Stimulated activated CD4-positive, alpha-beta T cell treated with anti-CD3 and anti-CD28 coated beads, Interleukin-4, amount 100 ng/mL, for 24 hours (primary cell): ENCODE results near the gene NUDT13.

Source experiments
- DNase-seq: peaks from one replicate; pipeline ENCODE4 v3.0.0-alpha.2; 2020

Gene NUDT13

DNA sequence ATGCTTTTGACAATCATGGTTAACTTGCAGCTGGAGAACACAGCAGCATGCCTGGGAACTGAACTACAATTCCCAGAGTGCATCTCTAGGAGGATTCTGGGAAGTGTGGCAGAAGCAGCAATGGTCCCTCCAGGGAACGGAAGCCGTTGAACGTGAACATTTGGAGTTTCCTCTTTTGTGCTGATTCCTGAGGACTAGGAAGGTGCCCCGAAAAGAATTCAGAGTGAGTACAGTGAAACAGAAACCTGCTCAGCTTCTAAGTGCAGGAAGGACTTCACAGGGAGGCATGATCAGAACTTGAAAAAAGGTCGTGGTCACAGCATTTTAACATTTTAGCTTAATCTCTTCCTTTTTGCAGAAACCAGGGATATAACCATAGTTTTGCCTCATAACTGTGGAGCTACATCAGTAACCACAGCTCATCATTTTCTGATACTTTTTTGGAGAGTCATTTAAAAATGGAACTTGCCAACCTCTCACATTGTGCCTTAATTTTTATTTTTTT is at the start of gene NUDT13:
NUDT13 (plus strand) TSS at position 111 of the 505 bp plus-strand sequence. CDS start 3,911 bp downstream, outside the sequence.
- DNase-seq, result peak; percentile 52

DNA sequence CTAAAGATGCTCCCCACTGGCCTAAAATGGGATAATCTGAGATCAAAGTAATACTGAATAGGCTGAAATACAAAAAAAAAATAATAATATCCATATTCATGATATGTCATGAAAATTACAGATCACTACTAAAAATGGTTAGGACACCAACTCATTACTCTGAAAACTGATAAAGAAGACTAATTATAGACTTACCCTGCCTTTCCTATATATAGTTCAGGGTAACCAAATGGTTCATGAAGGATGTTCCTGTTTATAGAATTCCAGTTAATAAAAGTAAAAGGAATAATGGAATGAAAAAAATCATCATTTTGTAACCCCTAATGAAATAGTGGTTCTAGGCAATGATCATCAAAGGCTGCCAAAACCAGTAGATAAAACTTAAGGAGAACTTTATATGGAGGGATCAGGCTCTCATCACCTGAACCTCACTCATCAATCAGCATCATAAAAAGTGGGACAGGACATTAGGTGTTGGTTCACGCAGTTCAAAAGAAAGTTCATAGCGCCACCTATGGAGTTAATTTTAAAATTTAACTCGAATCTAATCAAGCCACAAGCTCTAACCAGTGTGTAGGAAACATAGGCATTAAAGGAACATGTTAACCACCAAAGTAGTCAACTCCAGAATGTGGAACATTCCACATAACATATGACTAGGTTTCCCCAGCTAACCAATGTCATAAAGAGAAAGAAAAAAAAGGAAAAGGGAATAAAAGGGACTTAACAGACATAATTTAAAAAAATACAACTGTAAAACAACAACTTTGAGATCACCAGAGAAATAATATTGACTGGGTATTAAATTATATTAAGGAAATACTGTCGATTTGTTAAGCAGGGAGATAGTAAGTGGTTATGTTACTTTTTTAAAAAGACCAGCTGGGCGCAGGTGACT is 49.3 kb upstream of the NUDT13 start:
- no peak for DNase-seq

DNA sequence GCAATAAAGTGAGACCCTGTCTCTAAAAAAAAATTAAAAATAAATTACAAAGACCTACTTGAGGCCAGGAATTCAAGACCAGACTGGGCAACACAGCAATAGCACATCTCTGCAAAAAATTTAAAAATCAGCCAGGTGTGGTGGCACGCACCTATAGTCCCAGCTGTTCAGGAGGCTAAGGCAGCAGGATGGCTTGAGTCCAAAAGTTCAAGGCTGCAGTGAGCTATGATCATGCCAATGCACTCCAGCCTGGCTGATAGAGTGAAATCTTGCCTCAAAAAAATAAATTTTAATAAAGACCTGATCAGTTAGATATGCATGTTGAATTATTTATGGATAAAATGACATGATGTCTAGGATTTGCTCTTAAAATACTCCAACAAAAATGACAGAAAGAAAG is 48.5 kb upstream of the NUDT13 start:
- no peak for DNase-seq

- DNase-seq, result no peak
Measured at GRCh38 chr10:73065441-73065840, 44.8 kb upstream of the NUDT13 start.

DNA sequence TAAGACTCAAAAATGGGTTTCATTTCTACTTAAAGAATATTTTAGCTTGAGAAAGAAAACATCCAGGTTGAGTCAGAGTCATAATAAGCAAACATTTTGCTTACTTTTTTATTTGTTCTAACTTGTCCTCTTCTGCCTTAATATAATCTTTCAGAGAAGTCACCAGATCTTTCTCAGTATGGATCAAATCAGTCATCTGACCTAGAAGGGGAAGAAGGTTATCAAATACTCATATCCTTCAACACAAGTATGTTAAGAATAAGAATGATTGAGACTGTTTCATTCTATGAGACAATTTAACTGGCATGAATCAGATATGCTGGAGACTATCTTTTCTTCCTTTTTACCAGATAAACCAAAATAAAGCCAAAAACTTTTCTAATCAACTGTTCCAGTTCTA is 36.6 kb upstream of the NUDT13 start:
- no peak for DNase-seq

DNA sequence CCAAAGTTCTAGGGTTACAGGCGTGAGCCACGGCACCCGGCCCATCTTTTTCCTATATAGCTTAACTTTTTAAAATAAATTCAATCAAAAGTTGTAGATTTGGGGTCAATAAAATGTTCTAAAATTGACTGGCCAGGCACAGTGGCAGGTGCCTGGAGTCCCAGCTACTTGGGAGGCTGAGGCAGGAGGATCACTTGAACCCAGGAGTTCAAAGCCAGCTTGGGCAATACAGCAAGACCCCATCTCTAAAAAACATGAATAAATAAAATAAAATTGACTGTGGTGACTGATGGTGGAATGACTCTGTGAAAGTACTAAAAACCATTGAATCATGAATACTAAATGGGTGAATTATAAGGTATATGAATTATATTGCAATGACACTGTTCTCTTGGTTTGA is 34.4 kb upstream of the NUDT13 start:
- no peak for DNase-seq

DNA sequence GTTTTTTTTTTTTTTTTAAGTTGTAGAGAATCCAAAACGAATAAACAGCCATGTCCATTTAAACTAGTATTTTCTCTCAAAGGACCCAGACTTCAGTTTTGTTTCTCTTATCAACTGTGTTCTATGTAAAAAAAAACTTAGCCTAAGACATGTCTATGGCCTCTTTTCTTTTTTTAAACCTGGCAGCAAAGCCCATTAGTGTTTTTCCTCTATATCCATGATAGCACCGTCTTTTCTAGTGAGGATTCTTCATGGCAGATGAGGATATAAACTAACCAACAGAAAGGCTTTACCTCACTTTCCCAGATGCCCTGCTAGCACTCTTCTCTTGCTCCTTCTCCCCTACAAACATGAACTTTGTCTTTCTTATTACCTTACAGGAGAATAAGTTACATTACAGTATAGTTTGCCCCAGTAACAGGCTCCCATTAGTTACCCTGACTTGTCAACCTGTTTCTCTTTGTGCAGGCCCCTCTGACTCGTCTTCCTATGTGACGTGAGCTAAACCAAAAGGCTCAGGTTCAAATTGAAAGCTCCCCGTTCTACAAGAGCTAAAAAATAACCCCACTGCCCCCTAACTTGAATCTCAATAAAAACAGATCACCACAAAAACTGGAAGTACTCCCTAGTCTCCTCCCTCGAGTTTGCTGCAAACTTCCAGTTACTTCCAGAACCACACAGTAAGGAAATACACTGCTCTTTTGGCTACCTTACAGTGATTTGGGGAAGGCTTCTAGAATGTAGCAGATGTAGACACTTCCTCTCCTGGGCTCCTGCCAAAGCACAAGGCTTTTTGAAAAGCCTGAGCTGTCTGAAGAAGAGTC is 33.7 kb upstream of the NUDT13 start:
- DNase-seq, result no peak

DNA sequence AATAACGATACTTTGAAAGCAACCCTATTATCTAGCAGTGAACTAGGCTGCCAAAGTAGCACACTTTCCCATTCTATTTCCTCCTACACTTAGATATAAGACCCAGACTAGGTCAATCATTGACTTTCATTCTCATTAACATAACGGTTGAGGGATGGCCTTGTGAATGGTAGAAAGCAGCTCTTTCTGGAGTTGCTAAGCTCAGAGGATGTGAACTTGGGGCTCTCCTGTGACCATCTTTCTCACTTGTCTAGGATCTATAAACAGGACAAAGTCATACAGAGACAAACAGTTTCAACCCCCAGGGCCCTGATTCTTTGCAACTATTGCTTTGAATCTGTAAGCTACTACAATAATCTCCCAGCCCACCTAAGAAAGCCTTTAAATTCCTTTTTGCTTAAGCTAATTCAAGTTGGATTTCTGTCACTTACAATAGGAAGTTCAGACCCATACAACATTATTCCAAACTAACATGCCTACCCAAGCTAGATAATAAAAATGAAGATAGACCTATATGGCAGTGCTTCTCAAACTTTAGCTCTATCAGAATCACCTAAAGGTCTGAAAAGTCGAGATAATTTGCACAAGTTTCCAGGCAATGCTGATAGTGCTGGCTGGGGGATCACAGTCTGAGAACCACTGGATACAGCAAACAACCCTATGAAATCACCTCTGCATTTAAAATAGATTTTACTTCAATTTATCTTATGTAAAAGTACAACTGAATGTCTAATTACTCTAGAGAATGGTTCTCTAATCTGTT is 30.3 kb upstream of the NUDT13 start:
- DNase-seq, result no peak

- DNase-seq, result no peak
Measured at GRCh38 chr10:73083221-73083620, 27.0 kb upstream of the NUDT13 start.

DNA sequence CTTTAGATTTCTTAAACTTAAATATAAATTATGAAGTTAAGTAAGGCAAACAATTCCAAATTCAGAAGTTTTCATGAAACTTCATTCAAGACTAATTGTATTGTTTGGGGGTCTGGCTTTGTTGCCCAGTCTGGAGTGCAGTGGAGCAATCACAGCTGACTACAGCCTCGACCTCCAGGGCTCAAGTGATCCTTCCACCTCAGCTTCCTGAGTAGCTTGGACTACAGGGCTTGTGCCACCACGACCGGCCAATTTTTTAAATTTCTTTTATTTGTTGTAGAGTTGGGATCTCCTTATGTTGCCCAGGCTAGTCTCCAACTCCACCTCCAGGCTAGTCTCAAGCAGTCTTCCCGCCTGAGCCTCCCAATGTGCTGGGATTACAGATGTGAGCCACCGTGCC is 26.0 kb upstream of the NUDT13 start:
- no peak for DNase-seq

- DNase-seq, result no peak
Measured at GRCh38 chr10:73086816-73087215, 23.4 kb upstream of the NUDT13 start.

DNA sequence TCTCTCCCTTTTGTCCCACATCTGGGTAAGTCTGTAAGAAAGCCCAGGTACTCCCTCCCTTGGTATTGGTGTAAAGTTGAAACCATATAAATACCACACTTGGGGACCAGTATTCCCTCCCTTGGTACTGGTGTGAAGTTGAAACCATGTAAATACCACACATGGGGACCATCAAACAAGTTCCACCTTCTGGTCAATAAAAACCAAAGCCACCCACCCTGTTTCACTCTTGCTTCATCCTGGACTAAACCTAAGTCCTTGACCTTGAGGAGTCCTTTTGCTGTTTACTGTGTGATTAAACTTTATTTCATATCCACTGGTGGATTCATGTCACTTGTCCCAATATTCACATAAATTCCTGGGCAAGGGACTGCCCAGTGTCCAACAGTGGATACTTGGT is 22.0 kb upstream of the NUDT13 start:
- no peak for DNase-seq

GRCh38 chr10:73092830-73093229 is 17.4 kb upstream of the NUDT13 start:
- no peak for DNase-seq

DNA sequence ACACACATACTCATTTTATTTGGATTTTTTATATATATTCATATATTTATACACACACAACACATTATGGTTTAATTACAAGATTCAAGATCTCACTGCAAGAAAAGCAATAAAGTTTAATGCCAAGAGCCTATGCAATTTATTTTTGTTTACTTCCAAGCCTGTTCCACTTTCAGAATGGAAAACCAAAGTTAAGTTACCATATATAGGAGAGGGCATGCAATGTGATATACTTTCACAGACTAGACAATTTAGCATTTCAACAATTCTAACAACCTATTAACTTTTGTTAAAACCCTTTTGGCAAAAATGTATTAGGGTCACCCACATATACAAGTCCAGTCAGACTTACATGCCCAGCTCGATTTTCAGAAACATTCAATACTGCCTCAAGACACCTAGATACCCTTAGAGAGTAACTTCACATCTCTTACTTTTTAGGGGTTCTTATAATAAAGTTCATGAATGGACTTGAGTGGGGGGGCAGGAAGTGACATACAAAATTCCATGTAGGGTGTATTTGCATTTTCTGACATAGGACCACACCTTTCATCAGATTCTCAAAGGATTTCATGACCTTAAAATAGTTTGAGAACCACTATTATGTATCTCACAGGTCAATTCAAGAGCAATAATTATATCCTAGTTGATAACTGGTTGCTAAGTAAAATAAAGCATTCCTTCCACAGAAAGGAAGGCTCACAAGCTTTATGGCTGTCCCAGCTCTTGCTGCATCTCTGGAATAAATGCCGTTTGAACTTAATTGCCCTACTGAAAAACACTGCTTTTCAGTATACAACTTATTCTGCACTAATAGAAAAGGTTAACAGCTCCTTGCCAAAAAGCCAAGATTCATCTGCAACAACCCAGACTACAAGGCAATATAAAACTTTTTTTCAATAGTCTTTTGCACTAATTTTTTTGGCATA is 16.1 kb upstream of the NUDT13 start:
- no peak for DNase-seq

DNA sequence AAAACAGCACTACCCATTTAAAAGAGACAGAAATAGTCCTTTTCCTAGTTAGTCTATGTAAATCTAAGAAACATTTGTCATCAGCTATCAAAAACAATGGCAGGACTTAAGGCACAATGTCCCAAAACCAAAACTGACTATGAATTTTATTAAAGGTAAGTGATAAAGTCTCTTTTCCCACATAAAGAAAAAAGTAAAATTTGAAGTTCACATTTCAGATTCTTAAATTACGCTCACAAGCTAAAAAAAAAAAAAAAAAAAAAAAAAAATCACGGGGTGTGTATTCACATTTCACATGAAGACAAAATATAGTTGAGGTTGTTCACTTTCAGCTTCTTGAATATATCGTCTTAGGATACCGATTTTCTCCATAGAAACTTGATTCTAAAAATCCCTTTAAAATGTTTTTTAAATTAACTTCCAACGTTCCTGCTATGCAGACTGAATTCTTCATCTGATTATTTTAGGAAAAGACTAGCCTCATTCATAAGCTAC is 15.2 kb upstream of the NUDT13 start:
- no peak for DNase-seq

- peak; percentile 44 for DNase-seq
Measured at GRCh38 chr10:73095481-73096021, 14.7 kb upstream of the NUDT13 start.

DNA sequence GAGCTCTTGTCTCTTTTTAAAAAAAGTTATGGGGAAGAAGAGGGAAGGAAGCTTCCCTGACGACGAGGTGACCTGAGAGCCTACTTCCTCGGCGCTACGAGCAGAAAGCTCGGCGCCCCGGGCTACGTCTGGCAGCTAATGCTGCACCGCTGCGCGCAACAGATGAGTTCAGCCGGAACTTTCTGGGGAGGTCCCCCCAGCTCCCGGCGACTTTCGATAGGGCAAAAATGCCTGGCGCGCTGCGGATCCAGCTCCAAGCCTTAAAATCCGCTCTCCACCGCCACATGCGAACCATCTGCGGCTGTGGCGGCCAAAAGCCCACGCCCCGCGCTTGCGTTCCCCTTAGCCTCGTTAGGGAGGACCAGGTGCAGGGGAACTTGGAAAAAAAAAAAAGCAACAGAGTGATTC is 14.2 kb upstream of the NUDT13 start:
- DNase-seq, result peak; percentile 74

DNA sequence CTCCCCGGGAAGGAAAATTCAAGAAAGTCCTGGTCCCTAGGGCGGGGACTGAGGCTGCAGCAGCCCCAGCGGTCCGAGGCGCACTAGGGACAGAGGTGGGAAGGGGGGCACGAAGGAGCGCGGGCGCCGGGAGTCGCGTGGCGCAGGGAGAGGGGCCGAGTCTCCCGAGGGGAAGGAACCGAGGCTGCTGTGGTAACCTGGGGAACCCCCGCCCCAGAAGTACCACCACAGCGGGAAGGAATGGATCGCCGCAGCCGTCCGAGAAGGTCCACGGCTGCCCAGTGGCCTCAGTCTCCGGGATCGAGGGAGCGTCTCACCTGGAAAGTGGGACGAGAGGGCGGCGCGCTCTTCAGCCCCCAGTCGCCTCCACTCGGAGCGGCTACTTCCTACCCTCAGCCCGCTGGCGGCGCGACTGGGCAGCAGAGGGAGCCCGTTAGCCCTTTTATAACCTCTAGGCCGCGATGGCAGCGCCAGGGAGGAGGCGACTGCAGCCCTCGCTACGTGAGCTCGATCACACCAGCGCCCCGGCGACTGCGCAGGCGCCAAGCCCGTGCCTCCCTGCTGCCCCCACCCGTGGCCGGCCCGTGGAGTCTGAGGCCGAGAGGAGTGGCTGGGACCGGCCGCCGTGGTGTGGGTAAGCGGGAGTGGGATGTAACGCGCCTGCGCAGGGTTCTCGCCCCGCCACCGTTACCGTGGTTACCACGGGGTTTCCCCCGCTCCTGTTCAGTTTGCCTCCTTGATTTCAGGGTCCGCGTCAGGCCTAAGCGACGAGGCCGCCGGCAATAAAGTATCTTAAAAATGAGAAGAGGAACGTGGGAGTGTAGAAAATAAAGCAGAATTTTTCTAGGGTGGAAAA is 13.6 kb upstream of the NUDT13 start, which contains the start of gene P4HA1:
P4HA1 (minus strand) TSS at position 418 of the 856 bp plus-strand sequence. CDS start 21,983 bp downstream, outside the sequence.
- peak; percentile 98 for DNase-seq

DNA sequence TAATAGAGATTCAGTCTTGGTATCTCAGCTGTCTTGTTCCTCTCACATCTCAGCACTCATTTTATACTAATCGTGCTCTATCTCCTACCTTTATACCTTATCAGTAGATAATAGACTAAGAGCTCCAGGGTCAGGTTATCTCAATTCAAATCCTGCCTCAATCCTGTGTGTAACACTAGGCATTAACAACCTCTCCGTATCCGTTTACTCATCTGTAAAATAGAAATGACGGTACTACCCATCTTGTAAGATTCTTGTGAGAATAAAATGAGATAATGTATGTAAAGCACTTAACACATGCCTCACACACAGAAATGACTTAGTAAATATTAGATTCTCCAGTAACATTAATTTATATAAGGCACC is 13.0 kb upstream of the NUDT13 start:
- no peak for DNase-seq

DNA sequence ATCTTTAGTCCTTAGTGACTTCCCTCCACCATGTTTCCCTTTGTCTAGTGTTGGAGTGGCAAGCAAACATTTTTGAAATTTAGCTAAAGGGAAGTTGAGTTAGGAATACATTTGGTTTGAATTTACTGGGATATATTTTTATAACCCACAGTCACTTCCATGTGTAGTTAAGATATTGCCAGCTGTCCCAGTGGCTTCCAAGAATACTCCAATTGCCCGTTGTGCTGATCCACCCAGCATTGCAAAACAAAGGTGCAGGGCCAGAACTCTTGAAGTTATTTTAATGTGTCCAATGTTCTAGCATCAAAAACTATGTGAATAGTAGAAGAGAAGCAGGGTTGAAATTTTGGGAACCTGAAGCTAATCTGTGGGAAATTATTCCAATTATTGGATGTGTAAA is 11.1 kb upstream of the NUDT13 start:
- no peak for DNase-seq
